HG02885 (cell line): ENCODE measurements around the gene CLCN6.

ENCODE experiments used
- ATAC-seq: cut with Tn5 transposase; IDR thresholded peaks from one replicate; pipeline ENCODE4 v1.9.1; 2021; ENCODE audit warnings: mild to moderate bottlenecking; ENCODE audit not compliant: unreplicated experiment, poor library complexity

The CLCN6 gene

DNA sequence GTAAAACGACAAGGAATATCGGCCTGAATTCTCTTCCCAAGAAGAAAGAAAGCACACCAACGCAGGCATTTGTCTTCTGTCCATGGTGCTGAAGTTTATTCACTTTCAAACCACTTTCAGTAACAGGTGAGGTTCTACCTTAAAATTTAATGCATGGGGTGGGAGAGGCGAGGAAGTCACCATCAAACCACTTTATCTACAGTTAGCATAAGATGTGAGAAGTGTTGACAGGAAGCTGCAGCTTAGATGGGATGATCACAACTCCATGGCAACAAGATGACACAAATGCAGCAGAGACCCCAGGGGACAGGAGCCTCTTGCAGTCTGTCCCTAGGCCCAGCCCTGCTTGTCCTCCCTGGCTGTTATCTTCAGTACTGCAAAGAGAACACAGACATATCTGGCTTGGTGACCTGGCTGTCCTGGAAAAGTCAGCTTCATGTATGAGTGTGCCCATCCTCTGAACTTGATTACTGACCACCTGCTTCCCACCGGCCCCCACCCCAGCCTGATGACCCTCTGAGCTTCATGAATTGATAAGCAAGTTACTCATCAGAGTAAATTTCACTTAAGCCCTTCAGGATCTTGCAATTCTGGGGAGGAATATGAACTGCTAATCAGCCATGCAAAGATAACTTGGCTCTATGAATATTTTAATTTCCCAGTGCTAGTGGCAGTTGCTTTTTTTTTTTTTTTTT, 39.8 kb downstream of the CLCN6 start:
- ATAC-seq, result no peak

DNA sequence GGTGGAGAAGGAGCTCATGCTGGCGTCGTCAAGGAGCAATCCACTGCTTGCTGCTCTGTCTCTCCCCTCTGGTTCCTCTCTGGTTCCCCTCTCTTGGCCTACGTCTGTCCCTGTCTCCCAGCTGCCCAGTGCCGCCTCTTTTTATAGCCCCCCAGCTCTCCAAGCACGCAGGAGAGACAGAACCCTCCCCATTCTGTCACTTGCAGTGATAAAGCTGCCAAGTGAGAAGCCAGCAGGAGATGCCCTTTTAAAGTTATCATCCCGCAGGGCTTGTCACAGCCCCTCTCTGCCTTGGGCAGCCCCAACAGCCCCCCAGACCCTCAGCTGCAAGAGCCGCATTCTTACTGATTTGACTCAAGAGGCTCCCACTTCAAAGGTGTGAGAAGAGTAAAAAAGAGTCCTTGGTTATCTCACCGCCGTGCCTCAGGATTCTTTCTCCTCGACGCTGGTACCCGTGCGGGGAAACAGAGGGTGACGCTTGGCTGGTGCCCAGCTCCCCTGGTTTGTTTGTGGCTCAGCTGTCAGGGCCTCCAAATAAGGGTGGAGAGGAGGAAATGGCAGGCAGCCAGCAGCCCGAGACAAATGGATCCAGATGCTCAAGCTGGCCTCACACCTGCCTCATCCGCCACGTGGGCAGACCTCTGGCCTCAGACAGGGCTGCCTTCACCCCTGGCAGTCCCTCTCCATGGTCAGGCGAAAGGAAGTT, 41.8 kb downstream of the CLCN6 start, which contains the start of gene NPPA:
Gene NPPA, minus strand, starts transcription at position 117 of the 706 bp plus-strand sequence. Its CDS starts 99 bp downstream, at position 18.
- no peak for ATAC-seq

DNA sequence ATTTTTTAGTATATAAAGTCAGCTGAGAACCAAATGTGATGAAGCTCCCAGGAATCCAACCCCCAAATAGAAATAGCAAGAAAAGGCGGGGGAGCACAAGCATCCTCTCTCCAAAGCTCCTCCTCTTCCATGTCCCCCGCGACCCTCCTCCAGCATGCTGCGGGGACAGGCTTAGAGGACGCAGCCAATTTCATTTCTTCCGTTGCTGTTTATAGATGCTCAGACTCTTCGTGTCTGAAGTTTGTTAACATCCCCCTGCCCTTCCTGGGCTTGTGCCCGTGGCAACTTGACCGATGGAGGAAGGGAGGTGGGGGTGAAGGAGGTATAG, 42.3 kb downstream of the CLCN6 start:
- ATAC-seq, result no peak

DNA sequence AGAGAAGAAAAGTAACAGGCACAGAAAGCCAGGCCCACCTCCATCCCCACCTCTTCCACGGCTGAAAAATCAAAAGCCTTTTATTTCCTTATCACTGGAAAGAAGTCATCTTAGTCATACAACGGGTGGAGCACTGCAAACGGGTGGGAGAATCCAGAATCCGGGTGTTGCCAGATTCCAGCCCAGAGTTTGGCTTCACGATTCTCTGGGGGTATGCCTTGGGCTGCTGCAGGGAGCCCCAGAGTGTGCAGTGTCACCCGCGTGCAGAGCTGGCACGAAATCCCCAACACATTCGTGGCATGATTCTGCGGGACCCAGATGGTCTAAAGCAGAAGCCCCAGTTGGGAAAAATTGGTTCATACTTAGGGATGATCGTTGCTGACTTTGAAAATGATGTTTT, 44.2 kb downstream of the CLCN6 start:
- ATAC-seq, result no peak

DNA sequence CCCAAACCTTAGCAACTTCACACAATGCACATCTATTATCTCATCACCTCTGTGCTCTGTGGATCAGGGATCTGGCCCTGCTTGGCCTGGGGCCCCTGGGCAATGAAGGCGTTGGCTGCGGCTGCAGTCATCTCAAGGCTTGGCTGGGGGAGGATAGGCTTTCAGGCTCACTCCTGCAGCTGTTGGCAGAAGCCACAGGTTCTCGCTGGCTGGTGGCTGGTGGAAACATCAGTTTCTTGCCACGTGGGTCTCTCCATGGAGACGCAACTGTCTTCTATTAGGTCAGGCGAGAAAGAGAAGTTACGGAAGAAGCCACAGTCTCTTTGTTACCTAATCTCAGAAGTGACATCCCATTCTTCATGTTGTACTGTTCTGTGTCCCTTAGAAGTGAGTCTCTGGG, 45.2 kb downstream of the CLCN6 start:
- no peak for ATAC-seq

DNA sequence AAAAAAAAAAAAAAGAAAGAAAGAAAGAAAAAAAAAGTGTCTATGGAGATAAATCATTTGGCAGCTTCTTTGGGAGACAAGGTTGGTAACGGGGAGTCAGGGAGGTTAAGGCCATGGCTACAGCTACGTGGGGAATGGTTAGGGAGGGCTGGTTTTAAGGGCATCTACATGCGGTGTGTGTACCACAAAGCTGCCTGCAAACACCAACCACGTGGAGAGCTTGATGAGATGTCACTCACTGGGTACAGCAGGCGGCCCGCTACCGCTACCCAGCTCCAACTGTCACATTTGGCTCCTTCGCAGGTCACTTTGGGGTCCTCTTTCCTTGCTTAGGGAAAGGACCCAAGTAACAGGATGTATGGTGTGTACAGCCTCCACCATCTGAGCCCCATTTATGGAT, 48.5 kb downstream of the CLCN6 start:
- no peak for ATAC-seq

DNA sequence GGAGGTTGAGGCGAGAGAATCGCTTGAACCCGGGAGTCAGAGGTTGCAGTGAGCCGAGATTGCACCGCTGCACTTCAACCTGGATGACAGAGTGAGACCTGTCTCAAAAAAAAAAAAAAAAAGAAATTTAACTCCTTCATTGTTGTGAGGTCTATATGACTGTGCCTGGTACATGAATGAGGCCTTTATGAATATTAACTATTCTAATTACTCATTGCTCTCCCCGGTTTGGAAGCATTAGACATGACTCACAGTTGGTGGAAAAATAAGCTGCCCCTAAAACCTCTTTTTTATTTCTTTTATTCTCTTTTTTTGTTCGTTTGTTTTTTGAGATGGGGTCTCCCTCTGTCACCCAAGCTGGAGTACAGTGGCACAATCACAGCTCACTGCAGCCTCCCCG, 49.4 kb downstream of the CLCN6 start:
- no peak for ATAC-seq

DNA sequence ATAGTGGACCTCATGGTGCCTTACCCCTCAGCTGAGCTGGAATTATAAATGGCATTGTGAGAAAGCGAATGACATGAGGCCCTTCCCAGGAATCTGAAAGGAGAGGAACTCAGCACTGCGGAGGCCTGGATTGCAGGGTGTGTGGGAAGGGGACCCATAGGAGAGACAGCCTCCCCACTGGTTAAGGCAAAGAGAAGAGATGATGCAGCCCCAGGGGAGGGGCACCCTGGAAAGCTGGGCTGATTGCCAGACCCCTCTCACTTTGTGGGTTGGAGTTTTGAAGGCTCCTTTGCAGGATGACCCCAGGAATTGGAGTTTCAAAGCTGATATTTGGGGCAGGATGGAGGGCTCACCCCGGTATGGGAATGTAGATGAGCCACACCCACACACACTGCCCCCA, 50.7 kb downstream of the CLCN6 start:
- ATAC-seq, result no peak

DNA sequence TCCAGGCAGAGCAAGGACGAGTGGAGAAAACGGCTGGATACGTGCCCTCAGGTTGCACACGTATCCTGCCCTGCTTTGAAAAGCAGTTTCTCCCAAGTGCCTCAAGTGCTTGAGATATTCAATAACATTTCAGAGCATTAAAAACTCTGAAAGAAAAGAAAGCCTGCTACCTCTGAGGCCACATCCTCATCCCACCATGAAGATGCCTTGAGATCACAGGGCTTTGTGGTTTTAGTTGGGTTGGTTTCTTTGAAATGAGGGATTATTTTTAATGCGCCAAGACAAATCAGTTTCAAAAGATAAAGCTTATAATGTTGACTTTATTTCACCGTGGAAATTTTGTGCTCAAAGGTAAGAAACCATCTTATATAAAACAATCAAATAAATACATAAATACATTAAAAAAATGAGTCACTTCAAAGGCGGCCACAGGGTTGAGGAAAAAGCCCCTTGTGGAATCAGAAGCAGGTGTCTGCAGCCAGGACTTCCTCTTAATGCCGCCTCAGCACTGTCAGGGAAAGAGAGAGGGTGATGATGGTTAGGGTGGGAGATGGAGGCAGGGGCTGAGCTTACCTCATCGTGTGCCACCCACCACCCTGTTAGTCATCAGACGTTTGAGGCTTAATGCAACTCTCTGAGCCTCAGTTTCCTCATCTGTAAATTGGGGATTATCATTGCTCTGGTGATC, 51.3 kb downstream of the CLCN6 start:
- no peak for ATAC-seq

DNA sequence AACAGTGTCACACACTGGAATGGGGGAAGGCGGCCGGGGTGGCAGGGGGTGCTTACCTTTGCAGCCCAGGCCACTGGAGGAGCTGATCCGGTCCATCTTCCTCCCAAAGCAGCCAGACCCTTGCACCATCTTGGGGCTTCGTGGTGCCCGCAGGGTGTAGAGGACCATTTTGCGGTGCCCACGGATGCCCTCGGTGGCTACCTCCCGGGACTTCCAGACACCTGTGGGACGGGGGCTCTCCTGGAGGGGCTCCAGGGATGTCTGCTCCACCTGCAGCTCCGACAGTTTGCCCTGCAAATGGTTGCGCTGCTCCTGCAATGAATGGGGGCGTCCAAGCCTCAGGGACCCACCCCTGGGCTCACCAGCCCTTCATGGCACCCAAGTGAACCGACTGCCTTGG, 52.2 kb downstream of the CLCN6 start:
- ATAC-seq, result no peak

DNA sequence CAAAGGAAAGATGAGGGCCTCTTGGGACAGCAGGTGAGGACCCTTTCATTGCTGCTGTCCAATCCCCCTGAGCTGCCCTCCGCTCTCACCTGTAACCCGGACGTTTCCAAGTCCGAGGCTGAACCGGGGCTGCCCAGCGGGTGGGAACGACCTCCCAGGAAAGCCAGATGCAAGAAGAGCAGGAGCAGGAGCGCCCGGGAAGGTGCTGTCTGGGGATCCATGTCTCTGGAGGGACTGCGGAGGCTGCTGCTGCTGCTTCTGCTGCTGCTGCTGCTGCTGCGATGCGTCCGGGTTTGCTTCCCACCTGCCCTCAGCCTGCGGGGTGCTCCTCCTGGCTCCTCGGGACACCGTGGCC, 52.6 kb downstream of the CLCN6 start, which contains the start of gene NPPB:
Gene NPPB, minus strand, starts transcription at position 333 of the 355 bp plus-strand sequence. Its CDS starts 112 bp downstream, at position 221.
- no peak for ATAC-seq

DNA sequence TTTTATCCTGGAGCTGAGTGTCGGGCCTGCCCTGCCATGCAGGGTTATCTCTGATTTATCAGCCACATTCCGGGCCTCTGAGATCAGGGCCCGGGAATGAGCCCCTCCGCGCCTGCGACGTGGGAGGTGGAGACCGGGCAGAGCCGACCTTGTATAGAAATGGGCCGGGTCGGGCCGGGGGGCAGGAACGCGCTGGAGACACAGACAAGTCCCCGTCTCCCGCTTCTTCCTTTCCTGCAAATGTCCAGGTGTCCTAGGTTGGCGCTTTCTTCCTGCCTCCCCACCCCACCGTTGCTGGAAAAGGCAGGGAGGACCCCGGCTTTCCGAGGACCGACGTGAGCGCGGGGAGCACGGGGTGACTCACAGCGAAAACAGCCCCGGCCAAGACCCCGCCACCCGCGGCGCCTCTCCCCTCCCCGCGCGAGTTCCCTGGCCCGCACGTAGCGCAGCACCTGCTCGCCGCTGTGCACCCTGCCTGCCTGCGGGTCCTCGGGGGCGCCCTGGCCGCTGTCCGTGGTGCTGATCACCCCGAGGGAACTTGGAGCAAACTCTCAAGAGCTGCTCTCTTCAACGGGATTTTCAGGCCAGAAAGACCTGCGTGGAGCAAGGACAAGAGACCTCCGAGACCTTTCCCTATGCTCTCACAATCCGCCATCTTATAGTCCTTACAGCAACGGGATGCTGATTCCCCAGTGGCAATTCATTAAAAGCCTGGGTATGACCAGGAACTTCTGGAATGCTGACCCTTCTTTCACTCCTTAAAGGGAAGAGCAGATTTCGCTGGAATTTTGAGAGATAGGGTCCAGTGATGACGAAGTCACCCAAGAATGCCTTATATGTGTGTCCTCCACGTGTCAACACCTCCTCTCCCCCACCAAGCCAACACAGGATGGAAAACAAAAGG, 53.2 kb downstream of the CLCN6 start:
- no peak for ATAC-seq

DNA sequence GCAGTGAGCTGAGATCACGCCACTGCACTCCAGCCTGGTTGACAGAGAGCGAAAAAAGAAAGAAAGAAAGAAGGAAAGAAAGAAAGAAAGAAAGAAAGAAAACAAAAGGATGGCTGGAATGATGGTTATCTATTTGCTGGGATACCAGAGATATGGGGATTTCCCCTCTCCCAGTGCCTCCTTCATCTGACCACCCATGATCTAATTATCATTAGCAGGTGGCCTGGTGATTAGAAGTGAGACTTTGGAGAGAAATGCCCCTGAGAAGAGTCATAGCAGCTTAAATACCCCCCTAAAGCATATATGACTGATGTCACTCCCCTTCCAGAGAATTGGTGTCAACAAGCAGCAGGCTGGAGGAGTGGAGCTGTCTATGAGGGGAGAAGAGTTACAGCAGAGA, 54.1 kb downstream of the CLCN6 start:
- no peak for ATAC-seq

DNA sequence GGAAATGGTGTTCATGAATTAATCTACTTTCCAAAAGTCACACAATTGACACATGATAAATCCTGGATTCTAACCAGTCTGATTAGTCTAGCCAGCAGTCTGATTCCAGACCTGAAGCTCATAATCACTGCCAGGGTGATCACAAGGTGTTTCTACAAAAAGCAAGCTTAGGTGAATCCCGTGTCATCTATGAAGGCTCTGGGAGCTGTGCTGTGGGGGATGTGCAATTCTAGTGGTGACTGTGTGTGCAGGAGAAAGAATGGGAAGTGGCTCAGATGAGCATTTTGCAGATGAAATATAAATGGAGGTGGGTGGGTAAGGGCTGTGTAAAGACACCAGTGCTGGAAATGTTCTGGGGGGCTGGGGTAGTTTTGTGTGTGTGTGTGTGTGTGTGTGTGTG, 54.6 kb downstream of the CLCN6 start:
- no peak for ATAC-seq

DNA sequence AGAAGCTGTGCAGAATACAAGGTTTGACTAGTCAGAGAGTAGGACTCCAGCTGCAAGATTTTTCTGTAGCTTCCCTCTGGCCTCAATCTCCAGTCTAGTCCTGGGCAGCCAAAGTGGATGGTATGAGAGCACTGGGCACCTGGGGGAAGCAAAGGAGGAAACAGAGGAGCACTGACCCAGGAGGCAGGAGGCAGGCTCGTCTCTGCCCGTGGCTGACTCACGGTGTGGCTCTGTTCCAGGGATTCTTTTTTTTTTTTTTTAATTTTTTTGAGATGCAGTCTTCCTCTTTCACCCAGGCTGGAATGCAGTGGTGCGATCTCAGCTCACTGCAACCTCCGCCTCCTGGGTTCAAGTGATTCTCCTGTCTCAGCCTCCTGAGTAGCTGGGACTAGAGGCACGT, 56.9 kb downstream of the CLCN6 start:
- no peak for ATAC-seq

DNA sequence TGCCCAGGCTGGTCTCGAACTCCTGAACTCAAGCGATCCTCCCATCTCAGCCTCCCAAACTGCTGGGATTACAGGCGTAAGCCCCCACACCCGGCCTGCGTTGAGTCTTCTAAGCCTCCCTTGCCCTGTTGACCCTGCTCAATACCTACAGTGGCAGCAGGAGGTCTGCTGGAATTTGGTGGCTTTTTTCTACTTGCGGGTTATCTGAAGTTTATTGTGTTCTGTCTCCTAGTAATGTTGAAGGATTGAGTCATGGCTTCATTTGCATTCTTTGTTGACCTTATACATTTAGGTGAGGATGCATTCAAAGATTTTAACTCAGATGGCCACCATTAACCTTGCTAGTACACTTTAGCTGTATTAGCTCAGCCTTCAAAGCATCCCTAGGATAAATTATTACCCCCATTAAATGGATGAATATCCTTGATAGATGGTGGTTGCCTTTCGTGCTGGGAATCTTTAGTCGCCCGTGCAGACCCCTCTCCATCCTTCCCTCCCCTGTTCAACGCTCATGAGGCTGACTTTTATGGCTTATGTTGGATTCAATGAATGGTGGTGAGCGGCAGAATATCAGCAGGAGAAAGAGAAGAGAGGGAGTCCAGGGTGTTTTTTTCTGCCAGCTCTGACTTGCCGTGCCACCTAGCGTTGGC, 62.5 kb downstream of the CLCN6 start:
- no peak for ATAC-seq

DNA sequence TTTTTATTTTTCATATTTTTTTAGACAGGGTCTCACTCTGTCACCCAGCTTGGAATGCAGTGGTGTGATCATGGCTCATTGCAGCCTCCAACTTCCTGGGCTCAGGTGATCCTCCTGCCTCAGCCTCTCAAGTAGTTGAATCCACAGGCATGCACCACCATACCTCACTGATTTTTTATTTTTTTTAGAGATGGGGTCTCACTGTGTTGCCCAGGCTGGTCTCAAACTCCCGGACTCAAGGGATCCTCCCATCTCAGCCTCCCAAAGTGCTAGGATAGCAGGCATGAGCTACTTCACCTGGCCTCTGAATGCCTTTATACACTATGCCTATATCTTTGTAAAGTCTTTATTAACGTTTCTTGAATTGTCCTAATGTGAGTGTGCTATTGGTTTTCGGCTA, 63.1 kb downstream of the CLCN6 start:
- ATAC-seq, result no peak

DNA sequence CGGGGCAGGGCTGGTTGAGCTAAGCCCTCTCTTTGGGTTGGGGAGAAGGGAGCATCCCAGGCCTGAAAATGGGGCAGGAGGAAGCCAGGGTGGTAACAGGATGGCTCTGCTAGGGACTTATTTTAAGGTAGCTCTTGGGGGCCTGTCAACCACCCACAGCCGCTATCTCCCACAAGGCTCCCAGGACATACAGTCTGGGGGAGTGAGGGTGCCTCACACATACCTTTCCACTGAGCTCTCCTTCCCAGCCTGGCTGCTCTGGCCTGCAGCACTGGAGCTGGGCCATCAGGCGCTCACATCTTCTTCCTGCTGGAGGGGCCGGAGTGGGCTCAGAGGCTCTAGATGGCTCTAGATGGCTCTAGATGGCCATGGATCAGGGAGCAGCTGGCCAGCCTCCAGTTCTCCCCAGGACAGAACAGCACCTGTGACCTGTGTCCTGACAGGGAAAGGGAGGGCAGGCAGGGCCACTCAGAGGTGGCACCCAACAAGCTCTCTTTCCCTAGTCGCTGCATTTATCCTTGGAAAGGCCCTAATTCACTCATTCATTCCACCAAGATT, 63.7 kb downstream of the CLCN6 start:
- no peak for ATAC-seq

DNA sequence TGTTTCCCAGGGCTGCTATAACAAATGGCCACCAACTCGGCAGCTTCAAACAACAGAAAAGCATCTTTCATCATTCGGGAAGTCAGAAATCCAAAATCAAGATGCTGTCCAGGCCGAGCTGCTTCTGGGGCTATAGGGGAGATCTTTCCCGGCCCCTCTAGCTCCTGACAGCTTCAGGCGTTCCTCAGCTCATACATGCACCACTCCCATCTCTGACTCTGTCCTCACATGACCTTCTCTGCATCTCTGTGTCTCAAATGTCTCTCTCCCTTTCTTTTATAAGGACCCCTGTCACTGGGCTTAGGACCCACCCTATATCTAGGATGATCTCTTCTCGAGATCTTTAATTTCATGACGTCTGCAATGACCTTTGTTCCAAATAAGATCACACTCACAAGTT, 66.6 kb downstream of the CLCN6 start:
- ATAC-seq, result no peak
